OCI-LY3 (cell line): ENCODE results near the gene TBXT.

Experiments used
- CTCF ChIP-seq: fragments of 200-600, 300-600 bp; sonication (generic); IDR thresholded peaks from 2 replicates; pipeline ENCODE4 v1.5.1; 2014; ENCODE audit warnings: antibody characterized with exemption, low read length, low read depth
- EZH2phosphoT487 ChIP-seq: fragments of 200-600 bp; shearing (Covaris generic); IDR thresholded peaks from 2 replicates; pipeline ENCODE4 v1.6.1; 2018; ENCODE audit warnings: antibody characterized with exemption, mixed run types, low read depth

GRCh38 chr6:166168616-166169548, 1.2 kb upstream of the TBXT start:
- TF ChIP-seq CTCF: no peak
- TF ChIP-seq EZH2phosphoT487: no peak
